H9 (cell line): ENCODE results near the gene APRT. TPM values are rescaled to one million over a fixed set of nuclear protein-coding genes. Genes with fewer than 3 reads are reported as not detected.

Experiments used
- DNase-seq: peaks from one replicate; pipeline ENCODE4 v3.0.0-alpha.2; 2017
- H2AFZ ChIP-seq: one replicate; pipeline ENCODE4 v1.6.1; 2013; ENCODE audit warnings: mild to moderate bottlenecking, low read length, control low read depth, moderate library complexity
- H2AK5ac ChIP-seq: 2 replicates; pipeline ENCODE4 v1.6.1; 2013; ENCODE audit warnings: low read length, control low read depth, mixed read lengths; ENCODE audit not compliant: insufficient read length
- H2BK120ac ChIP-seq: one replicate; pipeline ENCODE4 v1.6.1; 2013; ENCODE audit warnings: low read depth, mild to moderate bottlenecking, low read length, control low read depth, inconsistent platforms; ENCODE audit not compliant: poor library complexity, severe bottlenecking
- H2BK12ac ChIP-seq: 2 replicates; pipeline ENCODE4 v1.6.1; 2013; ENCODE audit warnings: low read length, control low read depth, mixed read lengths, low read depth; ENCODE audit not compliant: insufficient read length
- H2BK15ac ChIP-seq: 2 replicates; pipeline ENCODE4 v1.6.1; 2013; ENCODE audit warnings: low read depth, low read length, control low read depth
- H2BK20ac ChIP-seq: one replicate; pipeline ENCODE4 v1.6.1; 2013; ENCODE audit warnings: low read depth, mild to moderate bottlenecking, low read length, control low read depth, inconsistent platforms; ENCODE audit not compliant: poor library complexity, severe bottlenecking
- H2BK5ac ChIP-seq: 2 replicates; pipeline ENCODE4 v1.6.1; 2013; ENCODE audit warnings: low read length, control low read depth, mixed read lengths; ENCODE audit not compliant: insufficient read length
- H3K14ac ChIP-seq: 2 replicates; pipeline ENCODE4 v1.6.1; 2013; ENCODE audit warnings: low read length, control low read depth; ENCODE audit not compliant: insufficient read depth
- H3K18ac ChIP-seq: 2 replicates; pipeline ENCODE4 v1.6.1; 2013; ENCODE audit warnings: low read depth, mild to moderate bottlenecking, mixed read lengths, low read length, control low read depth; ENCODE audit not compliant: insufficient read length
- H3K23ac ChIP-seq: 2 replicates; pipeline ENCODE4 v1.6.1; 2013; ENCODE audit warnings: low read length, control low read depth, mixed read lengths, low read depth; ENCODE audit not compliant: insufficient read length
- H3K23me2 ChIP-seq: 2 replicates; pipeline ENCODE4 v1.6.1; 2013; ENCODE audit warnings: low read depth, mild to moderate bottlenecking, mixed read lengths, low read length, control low read depth; ENCODE audit not compliant: insufficient read length, poor library complexity, severe bottlenecking
- H3K27ac ChIP-seq: 2 replicates; pipeline ENCODE4 v1.5.1; 2013; ENCODE audit warnings: low read length, control low read depth, mixed read lengths, low read depth; ENCODE audit not compliant: insufficient read length
- H3K27me3 ChIP-seq: 2 replicates; pipeline ENCODE4 v1.6.1; 2013; ENCODE audit warnings: low read length, control low read depth, inconsistent platforms; ENCODE audit not compliant: insufficient read depth
- H3K4ac ChIP-seq: 2 replicates; pipeline ENCODE4 v1.6.1; 2013; ENCODE audit warnings: low read depth, mild to moderate bottlenecking, control low read depth, inconsistent platforms, low read length, moderate library complexity
- H3K4me1 ChIP-seq: 2 replicates; pipeline ENCODE4 v1.6.1; 2013; ENCODE audit warnings: low read length, control low read depth, inconsistent platforms; ENCODE audit not compliant: insufficient read depth
- H3K4me2 ChIP-seq: 2 replicates; pipeline ENCODE4 v1.6.1; 2013; ENCODE audit warnings: low read length, control low read depth, mixed read lengths; ENCODE audit not compliant: insufficient read length, insufficient read depth
- H3K56ac ChIP-seq: 2 replicates; pipeline ENCODE4 v1.6.1; 2013; ENCODE audit warnings: low read depth, mild to moderate bottlenecking, mixed read lengths, low read length, control low read depth; ENCODE audit not compliant: insufficient read length
- H3K79me1 ChIP-seq: 2 replicates; pipeline ENCODE4 v1.6.1; 2013; ENCODE audit warnings: low read depth, mild to moderate bottlenecking, moderate library complexity, low read length, control low read depth, inconsistent platforms; ENCODE audit not compliant: insufficient read depth, poor library complexity, severe bottlenecking
- H3K79me2 ChIP-seq: 2 replicates; pipeline ENCODE4 v1.6.1; 2013; ENCODE audit warnings: low read length, control low read depth, inconsistent platforms; ENCODE audit not compliant: insufficient read depth
- H3K9ac ChIP-seq: 2 replicates; pipeline ENCODE4 v1.6.1; 2013; ENCODE audit warnings: low read length, control low read depth, mixed read lengths; ENCODE audit not compliant: insufficient read length; ENCODE audit errors: extremely low read depth
- H3K9me3 ChIP-seq: one replicate; pipeline ENCODE4 v1.6.1; 2013; ENCODE audit warnings: low read depth, low read length, inconsistent platforms; ENCODE audit not compliant: control insufficient read depth
- H3T11ph ChIP-seq: one replicate; pipeline ENCODE4 v1.6.1; 2013; ENCODE audit warnings: mild to moderate bottlenecking, low read length, control low read depth, inconsistent platforms
- H4K20me1 ChIP-seq: one replicate; pipeline ENCODE4 v1.6.1; 2013; ENCODE audit not compliant: control insufficient read depth, insufficient read length, insufficient read depth
- H4K5ac ChIP-seq: 2 replicates; pipeline ENCODE4 v1.6.1; 2013; ENCODE audit warnings: low read depth, mild to moderate bottlenecking, mixed read lengths, low read length, control low read depth; ENCODE audit not compliant: insufficient read length
- H4K8ac ChIP-seq: replicated peaks from 2 replicates; pipeline ENCODE4 v1.6.1; 2013; ENCODE audit warnings: low read length, control low read depth, mixed read lengths, low read depth; ENCODE audit not compliant: insufficient read length
- H4K91ac ChIP-seq: 2 replicates; pipeline ENCODE4 v1.6.1; 2013; ENCODE audit warnings: low read depth, mild to moderate bottlenecking, moderate library complexity, mixed read lengths, low read length, control low read depth; ENCODE audit not compliant: insufficient read length
- H3K27ac Mint-ChIP-seq, 3 experiments: 2 replicates in 2 of 3; 3 replicates in 1 of 3; pipeline ENCODE4 v1.8.0; 2020 to 2021; ENCODE audit warnings: mixed read lengths in 3 of 3, mild to moderate bottlenecking in 1 of 3, moderate library complexity in 1 of 3
- H3K27me3 Mint-ChIP-seq: 2 replicates; pipeline ENCODE4 v1.8.0; 2021; ENCODE audit warnings: low read depth, mild to moderate bottlenecking, moderate library complexity, mixed read lengths
- H3K36me3 Mint-ChIP-seq, 3 experiments: 2 replicates in 2 of 3; 3 replicates in 1 of 3; pipeline ENCODE4 v1.8.0; 2020 to 2021; ENCODE audit warnings: low read depth in 3 of 3, mixed read lengths in 3 of 3; ENCODE audit not compliant: insufficient read depth in 1 of 3
- H3K4me1 Mint-ChIP-seq, 2 experiments: 2 replicates each; pipeline ENCODE4 v1.8.0; 2020; ENCODE audit warnings: mixed read lengths in 2 of 2
- H3K4me3 Mint-ChIP-seq, 2 experiments: 2 replicates in 1 of 2; 3 replicates in 1 of 2; pipeline ENCODE4 v1.8.0; 2020 to 2021; ENCODE audit warnings: mild to moderate bottlenecking in 2 of 2, mixed read lengths in 2 of 2, moderate library complexity in 1 of 2
- H3K9me3 Mint-ChIP-seq, 2 experiments: 2 replicates in 1 of 2; 3 replicates in 1 of 2; pipeline ENCODE4 v1.8.0; 2020; ENCODE audit warnings: mild to moderate bottlenecking in 2 of 2, mixed read lengths in 2 of 2, moderate library complexity in 1 of 2
- CTCF ChIP-seq: fragments of 200-600 bp; sonication (generic); conservative IDR thresholded peaks from 3 replicates; pipeline ENCODE4 v1.8.0; 2021; ENCODE audit warnings: antibody characterized with exemption, mild to moderate bottlenecking
- WGBS: extraction: QIAGEN DNeasy Blood & Tissue Kit; methylation state at CpG from one replicate; pipeline ENCODE4 v1.1.7; 2013; ENCODE audit warnings: missing lambda C conversion rate, low lambda C conversion rate, mixed read lengths; ENCODE audit not compliant: insufficient read length; ENCODE audit errors: extremely low coverage; 5-methylcytosine and 5-hydroxymethylcytosine counted together
- total RNA-seq: library from RNA; stranded (reverse); gene quantifications from 2 replicates; pipeline ENCODE4 v1.2.1, GENCODE V29; 2021

The APRT gene
- total RNA-seq, 1 experiment from 2014 or later: 246 TPM

- H3K79me1 ChIP-seq: no peaks in the 10 kb centered on the region
- no peak overlapping the region for H2BK12ac ChIP-seq
- TF ChIP-seq CTCF: no peak
- no peak overlapping the region for H2AFZ ChIP-seq
- H3K27ac Mint-ChIP-seq: peak overlapping the region in 1 of 3 experiments; percentile 77; a peak in 1 of 7 replicates
- peaks cover 8% of the 10 kb centered on the region for H3K23me2 ChIP-seq
- no peaks in the 10 kb centered on the region for H3K27me3 Mint-ChIP-seq
- H4K20me1 ChIP-seq: no peaks in the 10 kb centered on the region
- peaks cover 0 to 6% of the 10 kb centered on the region in 2 experiments; a peak in 2 of 5 replicates for H3K9me3 Mint-ChIP-seq
- no peak overlapping the region for H3K14ac ChIP-seq
- no peaks in the 10 kb centered on the region for H3K27me3 ChIP-seq
- H4K5ac ChIP-seq: no peak overlapping the region
- no peak overlapping the region for H3K18ac ChIP-seq
- peaks cover 15 to 30% (median 26%) of the 10 kb centered on the region in 3 experiments for H3K36me3 Mint-ChIP-seq
- H3T11ph ChIP-seq: no peak overlapping the region
- H2BK15ac ChIP-seq: no peak overlapping the region
- H2BK20ac ChIP-seq: no peak overlapping the region
- no peak overlapping the region for H3K4me2 ChIP-seq
- DNase-seq: no peak
- H3K9ac ChIP-seq: no peak overlapping the region
- H2AK5ac ChIP-seq: no peak overlapping the region
- H3K79me2 ChIP-seq: no peaks in the 10 kb centered on the region
- no peak overlapping the region for H4K8ac ChIP-seq
- peaks cover 9 to 18% of the 10 kb centered on the region in 2 experiments for H3K4me1 Mint-ChIP-seq
- H3K9me3 ChIP-seq: no peaks in the 10 kb centered on the region
- H2BK120ac ChIP-seq: no peak overlapping the region
- no CpG with 5 or more reads among the region's 20 CpGs for WGBS
- no peak overlapping the region for H2BK5ac ChIP-seq
- no peak overlapping the region for H3K27ac ChIP-seq
- no peak overlapping the region for H4K91ac ChIP-seq
- no peaks in the 10 kb centered on the region for H3K4me1 ChIP-seq
- no peak overlapping the region for H3K23ac ChIP-seq
- H3K4me3 Mint-ChIP-seq: peak overlapping the region in 1 of 2 experiments; percentile 42; a peak in 2 of 5 replicates
- H3K56ac ChIP-seq: no peak overlapping the region
- no peak overlapping the region for H3K4ac ChIP-seq
These were observed 42.8 kb upstream of the APRT start for GRCh38 chr16:88854306-88855111.
